Stimulated activated CD4-positive, alpha-beta T cell treated with anti-CD3 and anti-CD28 coated beads, TNF-alpha, amount 100 ng/mL, for 48 hours (primary cell): ENCODE results near the gene SPINT3.
"Not testable (repeated sequence)": the region's sequence is repeated elsewhere in the genome, so short reads cannot be mapped to it uniquely, and the experiment has no call there.

Experiments
- DNase-seq, 3 donors: peaks; one replicate each; pipeline ENCODE4 v3.0.0-alpha.2; 2020; ENCODE audit warnings: low read depth in 3 of 3

SPINT3 gene

GRCh38 chr20:45502561-45502960 lies 12.9 kb downstream of the SPINT3 start:
- no peak for DNase-seq

DNA sequence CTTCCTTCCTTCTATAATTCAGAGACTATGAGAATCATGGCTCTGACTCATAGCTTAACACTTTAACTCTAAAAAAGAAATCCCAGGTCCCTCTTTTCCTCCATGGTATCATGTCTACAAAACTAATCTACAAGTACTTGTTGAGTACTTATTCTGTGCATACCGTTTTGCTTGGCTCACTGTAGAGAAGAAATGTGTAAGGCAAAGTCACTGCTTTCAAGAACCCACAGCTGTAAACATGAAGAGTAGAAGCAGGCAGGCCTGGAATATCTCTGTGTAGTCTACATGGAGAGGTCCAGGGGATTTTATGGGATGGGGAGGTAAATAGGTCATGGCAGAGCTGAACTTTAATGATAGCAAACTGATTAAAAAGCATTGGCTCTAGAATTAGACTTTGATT lies 13.8 kb downstream of the SPINT3 start:
- no peak for DNase-seq

GRCh38 chr20:45500022-45500421 lies 15.4 kb downstream of the SPINT3 start:
- DNase-seq, result no peak

GRCh38 chr20:45497971-45498494 lies 17.4 kb downstream of the SPINT3 start:
- DNase-seq, result no peak

DNA sequence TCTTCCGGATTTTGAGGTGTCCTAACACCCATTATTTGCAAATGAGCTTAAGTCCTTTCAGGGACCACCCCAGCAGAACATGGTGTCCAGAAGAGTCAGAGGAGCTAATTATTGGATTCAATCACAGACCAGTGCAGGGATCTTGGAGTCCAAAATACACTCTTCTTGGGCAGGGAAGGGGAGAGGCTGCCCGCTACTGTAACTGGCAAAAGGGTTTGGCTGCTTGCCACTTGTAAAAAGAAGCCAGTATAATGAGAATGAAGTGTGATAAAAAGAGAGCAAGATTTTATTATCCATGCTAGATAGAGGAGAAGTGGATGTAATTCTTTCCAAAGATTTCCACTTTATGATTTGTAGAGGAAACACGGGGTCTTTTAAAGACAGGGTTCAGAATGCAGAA lies 19.3 kb downstream of the SPINT3 start:
- no peak for DNase-seq

DNA sequence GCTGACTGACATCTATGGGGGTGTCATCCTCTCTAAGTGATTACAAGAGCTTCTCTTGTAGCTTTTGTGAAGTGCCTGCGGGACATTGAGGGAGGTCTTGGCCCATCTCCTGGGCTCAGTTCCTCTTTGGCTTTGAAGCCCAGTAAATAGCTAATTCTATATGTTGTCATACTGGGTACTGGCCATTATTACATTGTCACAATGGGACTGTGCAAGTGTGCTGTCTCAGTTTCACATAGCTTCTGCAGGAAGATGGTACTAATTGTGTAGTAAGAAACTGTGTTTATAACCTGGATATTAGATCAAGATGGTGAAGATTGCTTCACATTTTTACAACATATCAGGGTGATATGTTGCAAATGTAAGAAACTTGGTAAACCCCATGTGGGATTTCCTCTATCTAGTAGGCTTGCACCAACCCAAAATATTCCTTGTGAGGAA lies 19.9 kb downstream of the SPINT3 start:
- DNase-seq, result no peak

DNA sequence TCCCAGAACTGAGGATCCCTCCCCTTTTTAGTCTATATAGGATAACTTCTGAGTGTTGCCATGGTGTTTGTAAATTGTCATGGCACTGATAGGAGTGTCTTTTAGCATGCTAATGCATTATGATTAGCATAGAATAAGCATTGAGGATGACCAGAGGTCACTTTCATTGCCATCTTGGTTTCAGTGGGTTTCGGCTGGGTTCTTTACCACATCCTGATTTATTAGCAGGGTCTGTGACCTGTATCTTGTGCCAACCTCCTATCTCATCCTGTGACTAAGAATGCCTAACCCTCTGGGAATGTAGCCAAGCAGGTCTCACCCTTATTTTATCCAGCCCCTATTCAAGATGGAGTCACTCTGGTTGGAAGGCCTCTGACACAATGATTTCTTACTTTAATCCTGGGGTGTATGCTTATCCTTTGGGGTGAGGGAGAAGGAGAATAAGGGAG lies 26.3 kb downstream of the SPINT3 start:
- DNase-seq, result no peak

DNA sequence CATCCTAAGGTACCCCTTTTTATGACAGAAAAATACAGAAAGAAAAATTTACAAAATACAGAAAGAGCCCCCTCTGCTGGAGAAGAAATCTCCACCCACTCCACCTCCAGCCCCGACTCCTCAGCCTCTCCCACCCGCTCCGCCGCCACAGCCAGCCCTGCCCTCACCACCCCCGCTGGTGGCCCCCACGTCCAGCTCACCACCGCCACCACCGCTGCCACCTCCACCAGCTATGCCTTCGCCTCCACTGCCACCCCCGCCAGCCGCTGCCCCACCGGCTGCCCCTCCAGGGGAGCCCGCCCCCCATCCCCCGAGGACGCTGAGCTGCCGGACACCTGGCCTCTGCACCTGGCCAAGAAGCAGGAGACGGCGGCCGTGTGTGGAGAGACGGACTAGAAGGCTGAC lies 28.2 kb downstream of the SPINT3 start:
- DNase-seq, result no peak

DNA sequence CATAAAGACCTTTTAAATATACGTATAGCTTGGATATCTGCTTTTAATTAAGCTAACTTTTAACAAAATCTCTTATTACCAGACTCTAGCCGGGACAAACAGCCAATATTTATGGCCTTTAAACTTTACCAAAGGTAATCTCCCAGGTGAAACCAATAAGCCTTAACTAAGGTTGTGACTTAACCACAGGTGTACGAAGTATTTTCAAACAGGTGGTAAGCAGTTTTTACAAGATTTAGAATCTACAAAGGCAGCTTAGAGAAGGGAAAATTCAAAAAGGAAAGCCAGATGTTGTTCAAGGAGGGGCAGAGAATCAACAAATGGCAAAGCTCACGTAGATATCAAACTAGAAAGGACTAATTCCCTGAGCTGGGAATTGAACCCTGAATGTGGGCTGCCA lies 30.0 kb downstream of the SPINT3 start:
- DNase-seq, result no peak

DNA sequence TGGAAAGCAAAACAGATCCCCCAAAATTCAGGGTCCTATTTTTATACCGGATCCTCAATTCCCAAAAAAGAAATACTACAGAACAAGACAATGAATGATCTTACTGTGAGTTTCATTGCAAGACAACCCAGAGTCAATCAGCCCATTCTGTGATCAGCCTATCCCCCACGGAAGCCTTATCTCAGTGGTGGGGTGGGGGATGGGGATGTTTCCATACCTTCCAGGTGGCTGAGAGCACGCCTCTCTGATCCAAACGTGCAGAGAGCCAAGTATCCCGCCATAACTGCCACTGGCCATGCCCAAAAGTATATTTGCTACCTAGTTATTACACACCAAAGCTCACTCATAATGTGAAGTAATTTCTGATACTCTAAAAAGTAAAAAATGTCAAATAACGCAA lies 30.7 kb downstream of the SPINT3 start:
- no peak for DNase-seq

DNA sequence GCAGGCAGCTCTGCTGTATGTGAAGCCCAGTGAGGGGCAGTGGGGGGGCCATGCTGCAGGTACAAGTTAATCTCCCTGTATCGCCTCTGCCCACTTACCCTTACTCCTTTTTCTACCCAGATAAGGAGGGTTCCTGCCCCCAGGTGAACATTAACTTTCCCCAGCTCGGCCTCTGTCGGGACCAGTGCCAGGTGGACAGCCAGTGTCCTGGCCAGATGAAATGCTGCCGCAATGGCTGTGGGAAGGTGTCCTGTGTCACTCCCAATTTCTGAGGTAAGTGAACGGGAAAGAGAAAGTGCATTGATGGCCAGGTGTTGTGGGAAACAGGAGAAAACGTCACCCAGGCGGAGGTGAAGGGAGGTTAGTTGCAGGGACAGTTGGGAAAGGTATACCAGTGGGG lies 35.6 kb downstream of the SPINT3 start:
- no peak for DNase-seq

DNA sequence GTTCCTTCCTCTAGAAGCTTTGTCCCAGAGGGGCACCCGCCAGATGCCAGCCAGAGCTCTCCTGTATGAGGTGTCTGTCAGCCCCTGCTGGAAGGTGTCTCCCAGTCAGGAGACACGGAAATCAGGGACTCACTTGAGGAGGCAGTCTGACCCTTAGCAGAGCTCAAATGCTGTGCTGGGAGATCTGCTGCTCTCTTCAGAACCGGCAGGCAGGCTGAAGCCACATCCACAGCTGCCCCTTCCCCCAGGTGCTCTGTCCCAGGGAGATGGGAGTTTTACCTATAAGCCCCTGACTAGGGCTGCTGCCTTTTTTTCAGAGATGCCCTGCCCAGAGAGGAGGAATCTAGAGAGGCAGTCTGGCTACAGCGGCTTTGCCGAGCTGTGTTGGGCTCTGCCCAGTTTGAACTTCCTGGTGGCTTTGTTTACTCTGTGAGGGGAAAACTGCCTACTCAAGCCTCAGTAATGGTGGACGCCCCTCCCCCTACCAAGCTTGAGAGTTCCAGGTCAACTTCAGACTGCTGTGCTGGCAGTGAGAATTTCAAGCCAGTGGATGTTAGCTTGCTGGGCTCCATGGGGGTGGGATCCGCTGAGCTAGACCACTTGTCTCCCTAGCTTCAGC lies 37.8 kb downstream of the SPINT3 start:
- not testable (repeated sequence) for DNase-seq

- not testable (repeated sequence) for DNase-seq
These were observed 43.1 kb downstream of the SPINT3 start for GRCh38 chr20:45472286-45472685.

DNA sequence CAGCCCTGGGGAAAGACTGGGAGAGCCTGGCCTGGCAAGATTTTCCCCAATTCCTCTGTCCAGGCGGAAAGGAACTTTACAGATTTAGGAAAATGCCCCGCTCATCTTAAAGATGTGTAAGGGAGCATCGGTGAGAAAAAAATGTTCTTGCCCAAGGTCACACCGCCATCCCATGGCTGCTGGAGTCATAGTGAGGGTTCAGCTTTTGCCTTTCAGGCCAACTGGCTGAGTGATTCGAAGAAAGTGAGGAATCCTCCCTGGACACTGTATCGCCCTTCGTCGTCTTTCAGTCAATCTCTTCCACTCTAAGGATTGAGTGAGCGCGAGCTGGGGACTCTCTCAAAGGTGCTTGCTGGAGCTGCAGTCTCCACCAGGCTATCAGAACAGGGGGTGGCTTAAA lies 44.5 kb downstream of the SPINT3 start:
- DNase-seq, result no peak

DNA sequence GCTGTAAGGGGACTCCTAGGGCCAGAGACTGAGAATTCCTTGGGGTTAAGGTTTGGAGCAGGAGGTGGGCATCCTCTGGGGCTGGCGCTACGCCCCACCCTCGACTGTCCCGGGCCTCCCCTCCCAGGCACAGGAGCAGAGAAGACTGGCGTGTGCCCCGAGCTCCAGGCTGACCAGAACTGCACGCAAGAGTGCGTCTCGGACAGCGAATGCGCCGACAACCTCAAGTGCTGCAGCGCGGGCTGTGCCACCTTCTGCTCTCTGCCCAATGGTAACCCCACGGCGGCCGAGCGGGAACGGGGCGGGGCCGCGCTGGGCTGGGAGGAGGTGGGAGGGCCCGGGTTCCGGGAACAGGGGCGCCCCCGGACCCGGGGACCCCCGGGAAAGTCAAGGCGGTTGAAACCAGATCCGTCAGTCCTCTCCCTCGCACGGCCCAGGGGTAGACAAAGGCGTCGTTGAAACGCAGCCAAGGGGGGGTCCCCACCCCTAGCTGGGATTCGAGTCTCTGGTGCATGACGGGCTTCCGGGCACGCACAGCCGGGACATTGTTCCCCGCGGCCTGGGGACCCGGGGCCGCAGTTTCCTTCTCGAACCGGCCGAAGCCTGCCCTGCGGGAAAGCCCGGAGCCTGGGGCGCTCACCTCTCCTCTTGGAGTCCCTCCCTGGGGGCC lies 45.0 kb downstream of the SPINT3 start:
- DNase-seq, result no peak

DNA sequence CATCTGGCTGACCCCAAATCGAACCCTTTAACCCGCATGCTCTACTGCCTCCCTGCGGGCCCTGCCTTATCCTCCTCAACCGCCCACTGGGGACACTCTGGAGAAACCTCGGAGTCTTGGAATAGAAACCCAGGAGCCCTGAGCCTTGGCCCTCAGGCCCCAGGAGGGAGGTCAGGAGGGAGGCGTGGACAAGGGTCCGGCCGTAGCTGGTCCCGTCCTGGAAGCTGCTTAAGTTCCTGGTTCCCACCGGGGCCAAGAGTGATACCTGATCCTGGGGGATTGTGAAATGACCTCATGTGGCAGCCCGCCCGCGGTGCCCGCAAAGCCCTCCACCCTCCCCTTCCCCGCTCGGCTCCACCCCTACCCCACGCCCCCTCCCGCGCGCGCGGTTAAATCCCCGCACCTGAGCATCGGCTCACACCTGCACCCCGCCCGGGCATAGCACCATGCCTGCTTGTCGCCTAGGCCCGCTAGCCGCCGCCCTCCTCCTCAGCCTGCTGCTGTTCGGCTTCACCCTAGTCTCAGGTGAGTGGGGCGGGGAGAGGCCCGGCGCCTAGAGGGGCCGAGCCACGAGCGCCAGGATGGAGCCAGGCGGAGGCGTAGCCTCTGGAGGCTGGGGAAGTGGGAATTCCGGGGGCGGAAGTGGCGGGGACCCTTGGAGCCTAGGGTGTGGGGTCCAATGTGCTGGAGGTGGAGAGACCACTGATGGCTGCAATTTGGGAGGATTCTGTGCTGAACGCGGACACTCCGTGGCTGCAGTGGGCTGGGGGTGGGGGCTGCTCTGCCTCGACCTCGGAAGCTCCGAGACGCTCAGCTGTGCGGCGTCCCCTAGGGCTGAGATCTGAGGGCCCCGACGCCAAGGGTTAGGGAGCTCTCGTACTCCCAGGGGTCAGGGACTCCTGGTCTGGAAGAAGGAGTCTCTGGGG lies 45.8 kb downstream of the SPINT3 start, which contains the start of gene WFDC2:
Gene WFDC2, plus strand, starts transcription at position 418 of the 926 bp plus-strand sequence. Its CDS starts 29 bp downstream, at position 447.
- no peak for DNase-seq

DNA sequence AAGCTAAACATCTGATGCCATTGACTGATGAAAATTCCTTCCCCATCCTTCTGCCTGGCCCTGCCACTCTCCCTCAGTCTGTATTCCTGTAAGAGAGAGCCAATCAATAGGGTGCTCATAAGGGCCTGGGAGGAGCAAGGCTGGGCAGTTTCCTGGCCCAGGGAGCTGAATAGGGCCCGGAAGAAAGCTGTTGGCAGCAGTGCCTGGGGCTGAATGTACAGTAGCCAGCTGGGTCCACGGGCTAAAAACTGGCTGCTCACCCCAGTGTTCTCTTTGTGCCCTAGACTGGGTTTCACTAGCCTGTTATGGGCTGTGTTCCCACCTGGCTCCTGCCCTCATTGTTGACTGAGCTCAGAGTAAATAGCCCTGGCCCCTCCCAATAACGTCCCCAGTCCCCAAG lies 47.6 kb downstream of the SPINT3 start:
- no peak for DNase-seq

DNA sequence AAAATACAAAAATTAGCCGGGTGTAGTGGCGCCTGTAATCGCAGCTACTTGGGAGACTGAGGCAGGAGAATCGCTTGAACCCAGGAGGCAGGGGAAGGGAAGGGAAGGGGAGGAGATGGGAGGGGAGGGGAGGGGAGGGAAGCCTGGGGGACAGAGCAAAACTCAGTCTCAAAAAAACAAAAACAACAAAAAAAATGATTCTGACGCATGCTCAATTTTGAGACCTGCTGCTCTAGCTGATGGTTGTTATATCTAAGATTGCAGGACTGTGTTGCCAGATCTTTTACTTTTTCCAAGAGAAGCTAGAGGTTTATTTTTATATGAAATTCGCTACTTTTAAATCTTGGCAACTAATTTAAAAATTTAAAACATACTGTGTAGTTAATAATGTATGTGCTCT lies 48.2 kb downstream of the SPINT3 start:
- DNase-seq, result no peak

GRCh38 chr20:45465491-45466266 lies 49.7 kb downstream of the SPINT3 start:
- DNase-seq, result no peak

DNA sequence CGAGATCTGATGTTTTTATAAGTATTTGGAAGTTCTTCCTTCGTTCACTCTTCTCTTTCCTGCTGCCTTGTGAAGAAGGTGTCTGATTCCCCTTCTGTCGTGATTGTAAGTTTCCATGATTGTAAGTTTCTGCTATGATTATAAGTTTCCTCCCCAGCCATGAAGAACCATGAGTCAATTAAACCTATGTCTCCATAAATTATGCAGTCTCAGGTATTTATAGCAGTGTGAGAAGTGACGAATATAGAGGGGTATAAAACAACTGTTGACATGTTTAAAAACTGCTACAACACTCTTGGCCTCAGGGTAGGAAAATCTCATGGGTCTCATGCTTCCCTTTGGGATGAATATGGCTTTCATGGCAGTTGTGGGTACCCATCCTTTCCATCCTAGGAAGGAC lies 51.7 kb downstream of the SPINT3 start:
- DNase-seq, result no peak

GRCh38 chr20:45462711-45463509 lies 52.5 kb downstream of the SPINT3 start:
- no peak for DNase-seq
